Panc1 (cell line): ENCODE results near the gene POU3F1. TPM values are rescaled to one million over a fixed set of nuclear protein-coding genes. Genes with fewer than 3 reads are reported as not detected.

ENCODE experiments used
- ATAC-seq: fragments of 200-7000 bp; cut with Tn5 transposase; 2 replicates; pipeline ENCODE4 v1.9.1; 2020; ENCODE audit warnings: mild to moderate bottlenecking, moderate library complexity
- BruUV-seq: library from RNA; stranded (reverse); fragments of 400-500 nt; replicated peaks from 2 replicates; lab custom pipeline; 2021; lab: Mats Ljungman, UMichigan
- CTCF ChIA-PET: fragments of 300-600 bp; sonication (Branson Sonifier 250); formaldehyde crosslinking; loops from one replicate; lab custom pipeline; 2022; ENCODE audit warnings: antibody characterized with exemption; lab: Charles Lee
- POLR2A ChIA-PET: fragments of 300-600 bp; sonication (Branson Sonifier 250); formaldehyde crosslinking; loops from one replicate; lab custom pipeline; 2022; ENCODE audit warnings: antibody characterized with exemption; lab: Charles Lee
- DNase-seq: peaks from one replicate; pipeline ENCODE4 v3.0.0-alpha.2; 2010; ENCODE audit warnings: low read depth, low spot score
- H3K27ac ChIP-seq: 2 replicates; pipeline ENCODE4 v1.5.1; 2011; ENCODE audit warnings: mild to moderate bottlenecking, low read length, inconsistent platforms
- H3K27me3 ChIP-seq: fragments of 200-500 bp; sonication (Bioruptor generic); 2 replicates; pipeline ENCODE4 v1.6.0; 2014; ENCODE audit warnings: low read length, inconsistent platforms; ENCODE audit not compliant: control insufficient read depth, insufficient read depth
- H3K36me3 ChIP-seq: fragments of 200-500 bp; sonication (Bioruptor generic); 2 replicates; pipeline ENCODE4 v1.5.1; 2014; ENCODE audit warnings: inconsistent platforms, mild to moderate bottlenecking, low read length, moderate library complexity; ENCODE audit not compliant: control insufficient read depth, insufficient read depth
- H3K4me1 ChIP-seq: 2 replicates; pipeline ENCODE4 v1.5.1; 2011; ENCODE audit warnings: inconsistent platforms, mild to moderate bottlenecking, low read length, moderate library complexity; ENCODE audit not compliant: control insufficient read depth, insufficient read depth
- H3K4me3 ChIP-seq, 2 experiments: 2 replicates each; pipeline ENCODE4 v1.5.1; 2011 to 2012; ENCODE audit warnings: low read depth in 2 of 2, low read length in 2 of 2, mild to moderate bottlenecking in 2 of 2, inconsistent platforms in 1 of 2, moderate library complexity in 1 of 2
- H3K9me3 ChIP-seq: fragments of 200-500 bp; sonication (Bioruptor generic); 2 replicates; pipeline ENCODE4 v1.5.1; 2014; ENCODE audit warnings: low read depth, mild to moderate bottlenecking, inconsistent platforms, low read length, moderate library complexity; ENCODE audit not compliant: control insufficient read depth, insufficient read depth
- POLR2AphosphoS5 ChIP-seq: IDR thresholded peaks from 2 replicates; pipeline ENCODE4 v1.6.1; 2012; ENCODE audit warnings: mild to moderate bottlenecking, low read depth, low read length, moderate library complexity
- SIN3A ChIP-seq: IDR thresholded peaks from 2 replicates; pipeline ENCODE4 v1.6.1; 2012; ENCODE audit warnings: low read depth, mild to moderate bottlenecking, low read length, moderate library complexity, borderline replicate concordance; ENCODE audit not compliant: insufficient read depth
- TCF7L2 ChIP-seq: IDR thresholded peaks from 2 replicates; pipeline ENCODE4 v1.6.1; 2011; ENCODE audit warnings: mild to moderate bottlenecking, low read depth, low read length, inconsistent platforms
- in situ Hi-C: cut with HindIII; loops from 2 replicates; pipeline ENCODE4 v1.10.0; 2016; ENCODE audit warnings: low sequenced_read_pairs, low pct_unique_long_range_greater_than_20kb
- intact Hi-C: fragments of 100-400 bp; cut with micrococcal nuclease; formaldehyde crosslinking; loops from one replicate; pipeline ENCODE4 v1.10.0; 2022; ENCODE audit not compliant: unreplicated experiment
- total RNA-seq: library from RNA; stranded (reverse); gene quantifications from one replicate; pipeline ENCODE4 v1.2.1, GENCODE V29; 2021; ENCODE audit not compliant: unreplicated experiment
- TF ChIP-seq, protein P1 (sequence below), 2 experiments: IDR thresholded peaks; 2 replicates each; pipeline ENCODE4 v1.6.1; 2011 to 2012; ENCODE audit warnings: low read depth in 2 of 2, control low read depth in 1 of 2, low read length in 1 of 2, mild to moderate bottlenecking in 1 of 2, moderate library complexity in 1 of 2; ENCODE audit not compliant: insufficient read depth in 1 of 2
- TF ChIP-seq, protein P2 (sequence below): fragments of 450-650 bp; IDR thresholded peaks from 2 replicates; pipeline ENCODE4 v1.5.1; 2017; ENCODE audit warnings: mild to moderate bottlenecking

POU3F1 gene
- total RNA-seq, 1 experiment from 2014 or later = 0.08 TPM

- in situ Hi-C loops = no loop called here
- BruUV-seq = no TSS peak
- no peak for ATAC-seq
- intact Hi-C loops = no loop called here
- TF ChIP-seq, protein P1, sequence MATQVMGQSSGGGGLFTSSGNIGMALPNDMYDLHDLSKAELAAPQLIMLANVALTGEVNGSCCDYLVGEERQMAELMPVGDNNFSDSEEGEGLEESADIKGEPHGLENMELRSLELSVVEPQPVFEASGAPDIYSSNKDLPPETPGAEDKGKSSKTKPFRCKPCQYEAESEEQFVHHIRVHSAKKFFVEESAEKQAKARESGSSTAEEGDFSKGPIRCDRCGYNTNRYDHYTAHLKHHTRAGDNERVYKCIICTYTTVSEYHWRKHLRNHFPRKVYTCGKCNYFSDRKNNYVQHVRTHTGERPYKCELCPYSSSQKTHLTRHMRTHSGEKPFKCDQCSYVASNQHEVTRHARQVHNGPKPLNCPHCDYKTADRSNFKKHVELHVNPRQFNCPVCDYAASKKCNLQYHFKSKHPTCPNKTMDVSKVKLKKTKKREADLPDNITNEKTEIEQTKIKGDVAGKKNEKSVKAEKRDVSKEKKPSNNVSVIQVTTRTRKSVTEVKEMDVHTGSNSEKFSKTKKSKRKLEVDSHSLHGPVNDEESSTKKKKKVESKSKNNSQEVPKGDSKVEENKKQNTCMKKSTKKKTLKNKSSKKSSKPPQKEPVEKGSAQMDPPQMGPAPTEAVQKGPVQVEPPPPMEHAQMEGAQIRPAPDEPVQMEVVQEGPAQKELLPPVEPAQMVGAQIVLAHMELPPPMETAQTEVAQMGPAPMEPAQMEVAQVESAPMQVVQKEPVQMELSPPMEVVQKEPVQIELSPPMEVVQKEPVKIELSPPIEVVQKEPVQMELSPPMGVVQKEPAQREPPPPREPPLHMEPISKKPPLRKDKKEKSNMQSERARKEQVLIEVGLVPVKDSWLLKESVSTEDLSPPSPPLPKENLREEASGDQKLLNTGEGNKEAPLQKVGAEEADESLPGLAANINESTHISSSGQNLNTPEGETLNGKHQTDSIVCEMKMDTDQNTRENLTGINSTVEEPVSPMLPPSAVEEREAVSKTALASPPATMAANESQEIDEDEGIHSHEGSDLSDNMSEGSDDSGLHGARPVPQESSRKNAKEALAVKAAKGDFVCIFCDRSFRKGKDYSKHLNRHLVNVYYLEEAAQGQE (IDR thresholded peaks at IDR 0.05; ENCODE audit: insufficient read depth in 1 of 2, low read depth in 2 of 2, low read length in 1 of 2) = no peak
- TF ChIP-seq POLR2AphosphoS5 = no peak
- TF ChIP-seq, protein P2, sequence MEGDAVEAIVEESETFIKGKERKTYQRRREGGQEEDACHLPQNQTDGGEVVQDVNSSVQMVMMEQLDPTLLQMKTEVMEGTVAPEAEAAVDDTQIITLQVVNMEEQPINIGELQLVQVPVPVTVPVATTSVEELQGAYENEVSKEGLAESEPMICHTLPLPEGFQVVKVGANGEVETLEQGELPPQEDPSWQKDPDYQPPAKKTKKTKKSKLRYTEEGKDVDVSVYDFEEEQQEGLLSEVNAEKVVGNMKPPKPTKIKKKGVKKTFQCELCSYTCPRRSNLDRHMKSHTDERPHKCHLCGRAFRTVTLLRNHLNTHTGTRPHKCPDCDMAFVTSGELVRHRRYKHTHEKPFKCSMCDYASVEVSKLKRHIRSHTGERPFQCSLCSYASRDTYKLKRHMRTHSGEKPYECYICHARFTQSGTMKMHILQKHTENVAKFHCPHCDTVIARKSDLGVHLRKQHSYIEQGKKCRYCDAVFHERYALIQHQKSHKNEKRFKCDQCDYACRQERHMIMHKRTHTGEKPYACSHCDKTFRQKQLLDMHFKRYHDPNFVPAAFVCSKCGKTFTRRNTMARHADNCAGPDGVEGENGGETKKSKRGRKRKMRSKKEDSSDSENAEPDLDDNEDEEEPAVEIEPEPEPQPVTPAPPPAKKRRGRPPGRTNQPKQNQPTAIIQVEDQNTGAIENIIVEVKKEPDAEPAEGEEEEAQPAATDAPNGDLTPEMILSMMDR = no peak
- no peak for TF ChIP-seq TCF7L2
- TF ChIP-seq SIN3A = no peak
- ChIA-PET CTCF (interaction anchor here (0.7 kb wide), 1 partner anchor 11 kb away, joined by 3 read pairs; no protein-coding TSS in a partner anchor), POLR2A (interaction anchor here (0.9 kb wide), 1 partner anchor 10 kb away, joined by 4 read pairs; no protein-coding TSS in a partner anchor)
- H3K4me3 ChIP-seq = no peak overlapping the region
- peaks cover 31% of the 10 kb centered on the region for H3K36me3 ChIP-seq
- no peak for DNase-seq
- no peaks in the 10 kb centered on the region for H3K27me3 ChIP-seq
- H3K4me1 ChIP-seq = no peaks in the 10 kb centered on the region
- H3K27ac ChIP-seq = no peak overlapping the region
- H3K9me3 ChIP-seq = no peaks in the 10 kb centered on the region
These were observed 23.8 kb downstream of the POU3F1 start for GRCh38 chr1:38022810-38023209.

GRCh38 chr1:38021969-38022368, 24.6 kb downstream of the POU3F1 start:
- in situ Hi-C loops = no loop called here
- intact Hi-C loops = no loop called here
- ATAC-seq (no peak), DNase-seq (no peak)
- H3K9me3 ChIP-seq = no peaks in the 10 kb centered on the region
- ChIA-PET POLR2A (no interaction called here), CTCF (interaction anchor here (0.7 kb wide), 1 partner anchor 12 kb away, joined by 3 read pairs; no protein-coding TSS in a partner anchor)
- no peaks in the 10 kb centered on the region for H3K4me1 ChIP-seq
- no TSS peak for BruUV-seq
- no peak overlapping the region for H3K4me3 ChIP-seq
- no peak overlapping the region for H3K27ac ChIP-seq
- TF ChIP-seq, protein P1 (IDR thresholded peaks at IDR 0.05; ENCODE audit: insufficient read depth in 1 of 2, low read depth in 2 of 2, low read length in 1 of 2) = no peak
- peaks cover 35% of the 10 kb centered on the region for H3K36me3 ChIP-seq
- H3K27me3 ChIP-seq = no peaks in the 10 kb centered on the region
